HCT116 (cell line): Measurements from ENCODE around the gene B4GALNT2. TPM values are rescaled to one million over a fixed set of nuclear protein-coding genes. Genes with fewer than 3 reads are reported as not detected.

Experiments used
- ATAC-seq: fragments of 200-7000 bp; cut with Tn5 transposase; 2 replicates; pipeline ENCODE4 v1.9.1; 2020; ENCODE audit warnings: mild to moderate bottlenecking, moderate library complexity
- BruUV-seq: library from RNA; stranded (reverse); fragments of 400-500 nt; replicated peaks from 2 replicates; lab custom pipeline; 2021; lab: Mats Ljungman, UMichigan
- CTCF ChIA-PET: fragments of 300-600 bp; sonication (Branson Sonifier 250); formaldehyde crosslinking; loops from one replicate; lab custom pipeline; 2021; ENCODE audit warnings: antibody characterized with exemption; lab: Charles Lee
- POLR2A ChIA-PET: fragments of 300-600, 350-600 bp; sonication (Branson Sonifier 250); formaldehyde crosslinking; loops from one replicate; lab custom pipeline; 2021; ENCODE audit warnings: antibody characterized with exemption; lab: Charles Lee
- RAD21 ChIA-PET, 2 experiments: fragments of 300-600 bp; sonication (Branson Sonifier 250); formaldehyde crosslinking; loops; one replicate each; lab custom pipeline; 2023; ENCODE audit warnings: low total read pairs in 2 of 2; ENCODE audit not compliant: uncharacterized antibody in 2 of 2, unreplicated experiment in 2 of 2, low non-redundant PET in 1 of 2; lab: Charles Lee
- DNase-seq: peaks from one replicate; pipeline ENCODE4 v3.0.0-alpha.2; 2010; ENCODE audit warnings: low read depth, low spot score
- H2AFZ ChIP-seq: fragments of 200-600 bp; shearing (Covaris generic), sonication (generic); 2 replicates; pipeline ENCODE4 v1.6.1; 2017; ENCODE audit warnings: low read depth, mixed run types, mixed read lengths, antibody characterized with exemption, low read length; ENCODE audit not compliant: poor library complexity, severe bottlenecking
- H3K27ac ChIP-seq: 2 replicates; pipeline ENCODE4 v1.5.1; 2012; ENCODE audit warnings: low read depth, low read length
- H3K27me3 ChIP-seq: fragments of 200-600 bp; sonication (generic); 2 replicates; pipeline ENCODE4 v1.6.1; 2016; ENCODE audit warnings: mixed run types, low read length, mixed read lengths; ENCODE audit not compliant: insufficient read depth
- H3K36me3 ChIP-seq, 2 experiments: fragments of 200-500 bp in 1 of 2; fragments of 200-600 bp in 1 of 2; sonication (Bioruptor generic) in 1 of 2; sonication (generic) in 1 of 2; 2 replicates each; pipeline versions ENCODE4 v1.5.1 to v1.6.1; 2014 to 2016; ENCODE audit warnings: low read length in 2 of 2, inconsistent platforms in 1 of 2, mixed read lengths in 1 of 2, mixed run types in 1 of 2; ENCODE audit not compliant: insufficient read depth in 2 of 2, control insufficient read depth in 1 of 2
- H3K4me1 ChIP-seq, 2 experiments: fragments of 200-600 bp in 1 of 2; sonication (generic) in 1 of 2; 2 replicates each; pipeline versions ENCODE4 v1.5.1 to v1.6.1; 2012 to 2017; ENCODE audit warnings: low read length in 2 of 2, inconsistent platforms in 1 of 2, mild to moderate bottlenecking in 1 of 2, mixed read lengths in 1 of 2, mixed run types in 1 of 2, moderate library complexity in 1 of 2; ENCODE audit not compliant: insufficient read depth in 2 of 2, control insufficient read depth in 1 of 2
- H3K4me2 ChIP-seq: fragments of 200-600 bp; sonication (generic); 2 replicates; pipeline ENCODE4 v1.6.1; 2017; ENCODE audit warnings: mixed run types, low read length, mixed read lengths
- H3K4me3 ChIP-seq, 2 experiments: fragments of 200-600 bp in 1 of 2; sonication (generic) in 1 of 2; replicated peaks in 1 of 2; 2 replicates each; pipeline ENCODE4 v1.5.1; 2011 to 2016; ENCODE audit warnings: low read length in 2 of 2, control low read depth in 1 of 2, low read depth in 1 of 2, mild to moderate bottlenecking in 1 of 2, mixed read lengths in 1 of 2, mixed run types in 1 of 2
- H3K79me2 ChIP-seq: fragments of 200-600 bp; sonication (generic); 2 replicates; pipeline ENCODE4 v1.6.1; 2017; ENCODE audit warnings: mild to moderate bottlenecking, mixed run types, low read length, moderate library complexity, mixed read lengths; ENCODE audit not compliant: insufficient read depth
- H3K9ac ChIP-seq: fragments of 200-600 bp; sonication (generic); 2 replicates; pipeline ENCODE4 v1.6.1; 2016; ENCODE audit warnings: low read length, mixed read lengths
- H3K9me2 ChIP-seq: fragments of 200-600 bp; sonication (generic), shearing (Covaris generic); 2 replicates; pipeline ENCODE4 v1.6.1; 2017; ENCODE audit warnings: mixed run types, mild to moderate bottlenecking, moderate library complexity; ENCODE audit not compliant: insufficient read depth
- H3K9me3 ChIP-seq, 2 experiments: fragments of 200-500 bp in 1 of 2; fragments of 200-600 bp in 1 of 2; sonication (Bioruptor generic) in 1 of 2; sonication (generic) in 1 of 2; 2 replicates each; pipeline ENCODE4 v1.6.1; 2014 to 2017; ENCODE audit warnings: low read length in 2 of 2, mixed read lengths in 2 of 2, inconsistent platforms in 1 of 2, low read depth in 1 of 2, mild to moderate bottlenecking in 1 of 2, mixed run types in 1 of 2, moderate library complexity in 1 of 2; ENCODE audit not compliant: control insufficient read depth in 1 of 2, insufficient read depth in 1 of 2
- H4K20me1 ChIP-seq: fragments of 200-600 bp; sonication (generic), shearing (Covaris generic); 2 replicates; pipeline ENCODE4 v1.6.1; 2017; ENCODE audit warnings: mixed run types, mild to moderate bottlenecking, moderate library complexity; ENCODE audit not compliant: insufficient read depth
- ATF3 ChIP-seq: IDR thresholded peaks from 2 replicates; pipeline ENCODE4 v1.6.1; 2012
- CBX3 ChIP-seq: IDR thresholded peaks from 2 replicates; pipeline ENCODE4 v1.6.1; 2012; ENCODE audit warnings: low read depth
- CEBPB ChIP-seq: IDR thresholded peaks from 2 replicates; pipeline ENCODE4 v1.6.1; 2012; ENCODE audit warnings: low read depth
- EGR1 ChIP-seq: IDR thresholded peaks from 2 replicates; pipeline ENCODE4 v1.6.1; 2012; ENCODE audit warnings: low read depth
- EZH2 ChIP-seq: fragments of 200-600 bp; sonication (generic); IDR thresholded peaks from 2 replicates; pipeline ENCODE4 v1.6.1; 2017; ENCODE audit warnings: antibody characterized with exemption, mixed run types
- JUND ChIP-seq: IDR thresholded peaks from 2 replicates; pipeline ENCODE4 v1.6.1; 2012
- MAX ChIP-seq: IDR thresholded peaks from 2 replicates; pipeline ENCODE4 v1.6.1; 2012
- POLR2AphosphoS5 ChIP-seq: IDR thresholded peaks from 2 replicates; pipeline ENCODE4 v1.6.1; 2011; ENCODE audit warnings: mild to moderate bottlenecking, low read depth, low read length, moderate library complexity
- RAD21 ChIP-seq: IDR thresholded peaks from 2 replicates; pipeline ENCODE4 v1.6.1; 2012; ENCODE audit warnings: low read depth, mild to moderate bottlenecking
- SIN3A ChIP-seq: IDR thresholded peaks from 2 replicates; pipeline ENCODE4 v1.6.1; 2012; ENCODE audit warnings: low read depth
- SP1 ChIP-seq: IDR thresholded peaks from 2 replicates; pipeline ENCODE4 v1.6.1; 2012; ENCODE audit warnings: low read depth
- SRF ChIP-seq: IDR thresholded peaks from 2 replicates; pipeline ENCODE4 v1.6.1; 2012; ENCODE audit warnings: low read depth
- TCF7L2 ChIP-seq: IDR thresholded peaks from 2 replicates; pipeline ENCODE4 v1.7.0; 2011; ENCODE audit warnings: borderline replicate concordance, inconsistent platforms; ENCODE audit not compliant: insufficient read depth, insufficient read length; ENCODE audit errors: extremely low read depth
- YY1 ChIP-seq: IDR thresholded peaks from 2 replicates; pipeline ENCODE4 v1.6.1; 2011; ENCODE audit warnings: low read length, low read depth, moderate library complexity, mild to moderate bottlenecking; ENCODE audit not compliant: insufficient replicate concordance; ENCODE audit errors: extremely low read depth
- ZBTB33 ChIP-seq: IDR thresholded peaks from 2 replicates; pipeline ENCODE4 v1.6.1; 2011; ENCODE audit warnings: mild to moderate bottlenecking, low read length, moderate library complexity; ENCODE audit not compliant: insufficient replicate concordance; ENCODE audit errors: extremely low read depth
- ZFX ChIP-seq: fragments of 450-650 bp; IDR thresholded peaks from 2 replicates; pipeline ENCODE4 v1.6.1; 2017
- ZNF274 ChIP-seq: fragments of 200-500 bp; sonication (Bioruptor generic); IDR thresholded peaks from 2 replicates; pipeline ENCODE4 v1.6.1; 2014; ENCODE audit warnings: mild to moderate bottlenecking, low read depth, low read length, inconsistent platforms
- intact Hi-C: fragments of 100-400 bp; cut with micrococcal nuclease; formaldehyde crosslinking; loops from 2 replicates; pipeline ENCODE4 v1.10.0; 2022
- total RNA-seq: library from RNA; stranded (reverse); gene quantifications from one replicate; pipeline ENCODE4 v1.2.1, GENCODE V29; 2021; ENCODE audit not compliant: unreplicated experiment

B4GALNT2 gene
- total RNA-seq, 1 experiment from 2014 or later, result not detected

GRCh38 chr17:49107211-49107557 is 25.4 kb upstream of the B4GALNT2 start:
- Histone ChIP-seq H3K27me3 (no peaks in the 10 kb centered on the region), H2AFZ (no peak overlapping the region), H3K9ac (no peak overlapping the region), H3K4me2 (no peak overlapping the region), H4K20me1 (no peaks in the 10 kb centered on the region), H3K9me3 (no peaks in the 10 kb centered on the region), H3K9me2 (no peaks in the 10 kb centered on the region), H3K27ac (no peak overlapping the region), H3K79me2 (no peaks in the 10 kb centered on the region), H3K4me1 (peaks cover 3 to 4% of the 10 kb centered on the region in 2 experiments), H3K36me3 (no peaks in the 10 kb centered on the region), H3K4me3 (no peak overlapping the region)
- POLR2A ChIA-PET, result no interaction called here
- intact Hi-C loops, result no loop called here
- no peak for TF ChIP-seq JUND
- no peak for TF ChIP-seq POLR2AphosphoS5
- TF ChIP-seq CBX3, result no peak
- no peak for TF ChIP-seq MAX
- TF ChIP-seq RAD21, result no peak
- TF ChIP-seq TCF7L2, result no peak
- no peak for TF ChIP-seq CEBPB
- no peak for TF ChIP-seq ZFX
- no peak for TF ChIP-seq SRF
- no peak for TF ChIP-seq EZH2
- no peak for TF ChIP-seq SIN3A
- no peak for TF ChIP-seq YY1
- no peak for TF ChIP-seq ATF3
- no peak for TF ChIP-seq SP1
- TF ChIP-seq ZNF274, result no peak
- TF ChIP-seq ZBTB33, result no peak
- no peak for TF ChIP-seq EGR1
- RAD21 ChIA-PET, result no interaction called here
- ATAC-seq (no peak), DNase-seq (no peak)
- BruUV-seq, result no TSS peak
- CTCF ChIA-PET, result no interaction called here
